Endothelial cell (in vitro differentiated cells): ENCODE results near the gene EVA1C. TPM values are rescaled to one million over a fixed set of nuclear protein-coding genes. Genes with fewer than 3 reads are reported as not detected.
"Not testable (repeated sequence)": the region's sequence is repeated elsewhere in the genome, so short reads cannot be mapped to it uniquely, and the experiment has no call there.

Source experiments
- DNase-seq: peaks from one replicate; pipeline ENCODE4 v3.0.0; 2021; ENCODE audit warnings: low spot score
- H3K27ac Mint-ChIP-seq: one replicate; pipeline ENCODE4 v1.8.0; 2021; ENCODE audit warnings: mixed read lengths, inconsistent platforms; ENCODE audit not compliant: unreplicated experiment
- H3K27me3 Mint-ChIP-seq: one replicate; pipeline ENCODE4 v1.8.0; 2021; ENCODE audit warnings: mild to moderate bottlenecking, moderate library complexity, mixed read lengths, inconsistent platforms; ENCODE audit not compliant: unreplicated experiment
- H3K36me3 Mint-ChIP-seq: one replicate; pipeline ENCODE4 v1.8.0; 2021; ENCODE audit warnings: mild to moderate bottlenecking, low read depth, mixed read lengths, inconsistent platforms; ENCODE audit not compliant: unreplicated experiment
- H3K4me1 Mint-ChIP-seq: one replicate; pipeline ENCODE4 v1.8.0; 2021; ENCODE audit warnings: mild to moderate bottlenecking, mixed read lengths, inconsistent platforms; ENCODE audit not compliant: unreplicated experiment
- H3K4me3 Mint-ChIP-seq: one replicate; pipeline ENCODE4 v1.8.0; 2021; ENCODE audit warnings: mild to moderate bottlenecking, mixed read lengths, inconsistent platforms; ENCODE audit not compliant: unreplicated experiment
- H3K9me3 Mint-ChIP-seq: one replicate; pipeline ENCODE4 v1.8.0; 2021; ENCODE audit warnings: mixed read lengths, inconsistent platforms; ENCODE audit not compliant: unreplicated experiment
- CTCF ChIP-seq: fragments of 200-600 bp; sonication (generic); IDR thresholded peaks from one replicate; pipeline ENCODE4 v1.5.0; 2021; ENCODE audit warnings: antibody characterized with exemption; ENCODE audit not compliant: unreplicated experiment
- total RNA-seq: library from RNA; stranded (reverse); fragmentation: NEBNext Ultra II Directional; extraction: Animal tissue kit (Norgen Biotek cat#: 25700); gene quantifications from one replicate; pipeline ENCODE4 v1.2.1, GENCODE V29; 2021; ENCODE audit not compliant: unreplicated experiment

Gene EVA1C
- total RNA-seq, 1 donor from 2014 or later, result 1.1 TPM

- no peak for TF ChIP-seq CTCF
- Mint-ChIP-seq H3K27me3 (peaks cover 2% of the 10 kb centered on the region), H3K9me3 (no peaks in the 10 kb centered on the region), H3K27ac (peak overlapping the region; percentile 96), H3K36me3 (no peaks in the 10 kb centered on the region), H3K4me3 (no peak overlapping the region), H3K4me1 (peaks cover 39% of the 10 kb centered on the region)
- DNase-seq, result no peak
These were observed 111.0 kb downstream of the EVA1C start for GRCh38 chr21:32523463-32523862.

DNA sequence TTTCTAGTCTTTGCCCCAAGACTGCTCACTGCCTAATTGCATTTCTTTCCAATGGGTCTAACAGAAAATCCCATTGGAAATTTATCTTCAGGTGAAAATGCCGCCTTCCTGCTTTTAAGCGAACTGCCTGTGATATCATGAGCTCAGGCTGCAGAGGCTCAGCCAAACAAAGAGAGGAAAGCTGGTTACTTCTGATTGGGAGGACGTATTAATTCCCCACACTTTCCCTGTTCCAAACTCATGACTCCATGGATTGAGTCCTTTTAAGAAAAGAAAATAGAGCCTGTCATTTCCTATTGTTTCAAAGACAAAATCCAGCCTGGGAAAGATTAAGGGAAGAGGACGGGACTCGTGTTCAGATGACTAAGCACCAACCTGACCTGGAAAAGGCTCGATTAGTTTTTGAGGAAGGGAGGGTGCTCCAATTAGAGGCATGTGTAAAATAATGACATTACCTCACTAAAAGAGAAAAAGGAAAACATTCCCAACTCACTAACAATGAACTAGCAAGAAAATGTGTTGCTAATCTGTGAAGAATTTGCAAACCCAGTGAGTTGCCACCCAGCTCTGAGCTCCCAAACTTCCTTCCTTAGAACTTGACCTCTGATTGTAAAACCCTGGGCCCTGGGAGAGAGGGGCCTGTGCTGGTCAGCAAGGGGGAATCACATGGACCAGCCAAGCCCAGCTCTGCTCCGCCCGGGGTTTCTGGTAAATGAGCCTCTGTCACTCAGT, 111.6 kb downstream of the EVA1C start:
- peaks cover 39% of the 10 kb centered on the region for H3K4me1 Mint-ChIP-seq
- peak overlapping the region; percentile 96 for H3K27ac Mint-ChIP-seq
- H3K36me3 Mint-ChIP-seq, result peaks cover under 1% of the 10 kb centered on the region
- H3K27me3 Mint-ChIP-seq, result peaks cover 2% of the 10 kb centered on the region
- peak; percentile 38 for DNase-seq
- TF ChIP-seq CTCF, result no peak
- H3K9me3 Mint-ChIP-seq, result no peaks in the 10 kb centered on the region
- H3K4me3 Mint-ChIP-seq, result no peak overlapping the region

DNA sequence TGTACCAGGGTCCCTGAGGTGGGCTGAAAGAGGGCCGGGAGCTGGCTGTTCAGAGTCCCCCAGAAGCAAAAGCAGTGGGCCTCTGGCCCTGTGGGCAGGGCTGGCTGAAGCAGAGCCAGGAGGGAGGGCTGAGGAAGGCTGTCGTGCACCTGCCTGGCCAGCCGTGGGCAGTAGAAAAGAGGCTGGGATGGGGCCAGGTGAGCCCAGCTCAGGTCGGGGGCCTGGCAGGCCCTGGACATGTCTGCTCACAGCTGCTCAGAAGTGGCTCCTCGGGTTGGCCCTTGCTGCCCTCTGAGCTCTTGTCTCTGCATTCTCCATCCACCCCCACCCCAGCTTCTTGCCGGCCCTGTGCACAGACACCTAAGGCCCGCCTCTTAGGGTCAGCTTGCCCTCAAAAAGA, 112.8 kb downstream of the EVA1C start:
- no peaks in the 10 kb centered on the region for H3K9me3 Mint-ChIP-seq
- H3K36me3 Mint-ChIP-seq, result peaks cover 4% of the 10 kb centered on the region
- peaks cover 39% of the 10 kb centered on the region for H3K4me1 Mint-ChIP-seq
- DNase-seq, result no peak
- no peak for TF ChIP-seq CTCF
- H3K27ac Mint-ChIP-seq, result no peak overlapping the region
- no peak overlapping the region for H3K4me3 Mint-ChIP-seq
- H3K27me3 Mint-ChIP-seq, result peaks cover 2% of the 10 kb centered on the region

- Mint-ChIP-seq H3K27me3 (peaks cover 8% of the 10 kb centered on the region), H3K4me1 (peaks cover 9% of the 10 kb centered on the region), H3K27ac (no peak overlapping the region), H3K4me3 (no peak overlapping the region), H3K36me3 (peaks cover 9% of the 10 kb centered on the region), H3K9me3 (no peaks in the 10 kb centered on the region)
- no peak for DNase-seq
- no peak for TF ChIP-seq CTCF
These were observed 117.2 kb downstream of the EVA1C start for GRCh38 chr21:32529679-32530078.

DNA sequence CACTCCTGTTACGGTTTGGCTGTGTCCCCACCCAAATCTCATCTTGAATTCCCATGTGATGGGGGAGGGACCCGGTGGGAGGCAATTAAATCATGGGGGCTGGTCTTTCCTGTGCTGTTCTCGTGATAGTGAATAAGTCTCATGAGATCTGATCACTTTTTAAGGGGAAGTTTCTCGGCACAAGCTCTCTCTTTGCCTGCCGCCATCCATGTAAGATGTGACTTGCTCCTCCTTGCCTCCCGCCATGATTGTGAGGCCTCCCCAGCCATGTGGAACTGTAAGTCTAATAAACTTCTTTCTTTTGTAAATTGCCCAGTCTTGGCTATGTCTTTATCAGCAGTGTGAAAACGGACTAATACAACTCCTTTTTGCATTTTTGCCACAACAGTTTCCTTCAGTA, 118.3 kb downstream of the EVA1C start:
- not testable (repeated sequence) for H3K27me3 Mint-ChIP-seq, H3K9me3 Mint-ChIP-seq, H3K4me1 Mint-ChIP-seq, H3K4me3 Mint-ChIP-seq, H3K36me3 Mint-ChIP-seq, H3K27ac Mint-ChIP-seq, DNase-seq

DNA sequence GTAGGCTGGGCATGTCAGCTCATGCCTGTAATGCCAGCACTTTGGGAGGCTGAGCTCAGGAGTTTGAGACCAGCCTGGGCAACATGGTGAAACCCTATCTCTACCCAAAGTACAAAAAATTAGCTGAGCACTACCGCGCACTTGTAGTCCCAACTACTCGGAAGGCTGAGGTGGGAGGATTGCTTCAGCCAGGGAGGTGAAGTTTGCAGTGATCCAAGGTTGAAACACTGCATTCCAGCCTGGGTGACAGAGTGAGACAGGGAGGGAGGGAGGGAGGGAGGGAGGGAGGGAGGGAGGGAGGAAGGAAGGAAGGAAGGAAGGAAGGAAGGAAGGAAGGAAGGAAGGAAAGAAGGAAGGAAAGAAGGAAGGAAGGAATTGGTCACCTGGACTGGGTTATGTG, 119.1 kb downstream of the EVA1C start:
- H3K4me3 Mint-ChIP-seq, H3K9me3 Mint-ChIP-seq, H3K4me1 Mint-ChIP-seq, H3K27ac Mint-ChIP-seq, DNase-seq, H3K36me3 Mint-ChIP-seq, H3K27me3 Mint-ChIP-seq: not testable (repeated sequence)
